Measurements from ENCODE around the gene FADS6.

FADS6 gene, protein sequence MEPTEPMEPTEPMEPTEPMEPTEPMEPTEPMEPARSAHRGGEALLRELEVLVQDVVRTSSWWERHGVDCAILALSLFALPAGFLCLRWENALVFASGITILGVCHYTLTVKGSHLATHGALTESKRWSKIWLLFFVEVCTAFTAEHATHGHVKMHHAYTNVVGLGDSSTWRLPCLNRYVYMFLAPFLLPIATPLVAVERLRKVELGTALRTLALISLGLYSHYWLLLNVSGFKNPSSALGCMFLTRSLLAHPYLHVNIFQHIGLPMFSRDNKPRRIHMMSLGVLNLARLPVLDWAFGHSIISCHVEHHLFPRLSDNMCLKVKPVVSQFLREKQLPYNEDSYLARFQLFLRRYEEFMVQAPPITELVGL

DNA sequence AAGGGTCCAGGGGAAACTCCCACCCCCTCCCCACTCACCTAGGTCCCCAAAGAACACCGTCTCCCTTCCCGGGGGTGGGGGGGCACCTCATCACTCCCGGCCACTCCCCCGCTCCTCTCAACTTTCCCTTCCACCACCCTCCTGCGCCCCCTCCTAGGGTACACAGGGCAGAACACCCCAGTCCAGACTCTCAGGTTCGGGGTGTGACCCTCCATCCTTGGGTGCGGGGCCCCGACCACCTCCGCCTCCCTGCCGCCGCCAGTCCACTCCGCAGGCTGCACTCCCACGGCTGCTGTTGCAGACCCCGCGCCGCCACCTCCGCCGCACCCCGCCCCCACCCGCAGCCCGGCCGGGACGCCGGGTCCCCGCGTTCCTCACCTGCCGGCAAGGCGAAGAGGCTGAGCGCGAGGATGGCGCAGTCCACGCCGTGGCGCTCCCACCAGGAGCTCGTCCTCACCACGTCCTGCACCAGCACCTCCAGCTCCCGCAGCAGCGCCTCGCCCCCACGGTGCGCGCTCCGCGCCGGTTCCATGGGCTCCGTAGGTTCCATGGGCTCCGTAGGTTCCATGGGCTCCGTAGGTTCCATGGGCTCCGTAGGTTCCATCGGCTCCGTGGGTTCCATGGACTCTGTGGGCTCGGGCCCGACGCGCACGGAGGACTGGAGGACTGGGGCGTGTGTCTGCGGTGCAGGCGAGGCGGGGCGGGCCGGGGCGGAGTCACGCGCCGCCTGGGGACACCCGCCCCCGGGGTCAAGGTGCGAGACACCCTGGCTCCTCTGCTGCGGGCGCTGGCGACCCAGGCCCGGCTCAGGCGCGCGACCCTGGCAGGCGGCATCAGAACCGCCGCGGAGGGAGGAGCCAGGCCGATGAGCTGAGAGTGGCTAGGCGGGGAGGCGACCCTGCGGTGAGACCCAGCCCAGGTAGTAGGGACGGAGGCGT, at the start of gene FADS6:
Gene FADS6, minus strand, starts transcription at position 660 of the 938 bp plus-strand sequence. Its CDS starts 38 bp downstream, at position 622.
- DNase-seq, result no peak

DNA sequence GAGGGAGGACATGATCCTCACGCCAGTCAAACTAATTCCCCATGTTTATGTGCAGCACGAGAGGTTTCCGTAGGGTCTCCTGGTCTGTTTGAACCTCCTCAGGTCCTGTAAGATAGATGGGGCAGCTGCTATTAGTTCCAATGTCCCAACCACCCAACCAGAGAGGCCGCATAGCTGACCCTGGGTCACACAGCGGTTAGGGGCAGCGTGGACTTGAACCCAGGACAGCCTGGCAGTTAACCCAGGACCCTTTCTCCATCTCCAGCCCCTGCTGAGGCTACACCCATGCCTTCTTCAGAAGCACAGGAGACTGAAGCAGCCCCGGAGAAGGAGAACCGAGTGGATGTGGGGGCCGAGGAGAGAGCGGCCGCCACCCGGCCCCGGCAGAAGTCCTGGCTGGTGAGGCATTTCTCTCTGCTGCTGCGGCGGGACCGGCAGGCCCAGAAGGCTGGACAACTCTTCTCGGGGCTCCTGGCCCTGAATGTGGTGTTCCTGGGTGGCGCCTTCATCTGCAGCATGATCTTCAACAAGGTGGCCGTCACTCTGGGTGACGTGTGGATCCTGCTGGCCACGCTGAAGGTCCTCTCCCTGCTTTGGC, 47.8 kb upstream of the FADS6 start:
- no peak for DNase-seq

DNA sequence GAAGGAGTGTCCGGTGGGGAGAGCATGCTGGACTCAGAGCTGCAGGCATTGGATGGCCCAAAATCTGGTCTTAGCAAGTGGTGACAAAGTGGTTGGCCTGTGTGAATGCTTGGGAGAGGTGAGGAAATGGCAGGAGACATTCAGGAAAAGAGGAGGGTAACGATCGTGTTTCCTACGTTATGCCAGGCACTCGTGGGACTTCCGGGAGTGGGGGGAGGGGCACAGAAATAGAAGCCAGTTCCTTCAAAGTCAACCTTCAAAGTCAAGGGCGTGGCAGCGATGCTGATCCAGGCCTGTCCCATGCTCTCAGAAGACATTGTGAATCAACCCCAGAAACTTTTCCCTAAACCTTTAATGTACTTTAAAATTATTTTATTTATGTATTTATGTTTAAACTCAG, 46.1 kb upstream of the FADS6 start:
- no peak for DNase-seq

DNA sequence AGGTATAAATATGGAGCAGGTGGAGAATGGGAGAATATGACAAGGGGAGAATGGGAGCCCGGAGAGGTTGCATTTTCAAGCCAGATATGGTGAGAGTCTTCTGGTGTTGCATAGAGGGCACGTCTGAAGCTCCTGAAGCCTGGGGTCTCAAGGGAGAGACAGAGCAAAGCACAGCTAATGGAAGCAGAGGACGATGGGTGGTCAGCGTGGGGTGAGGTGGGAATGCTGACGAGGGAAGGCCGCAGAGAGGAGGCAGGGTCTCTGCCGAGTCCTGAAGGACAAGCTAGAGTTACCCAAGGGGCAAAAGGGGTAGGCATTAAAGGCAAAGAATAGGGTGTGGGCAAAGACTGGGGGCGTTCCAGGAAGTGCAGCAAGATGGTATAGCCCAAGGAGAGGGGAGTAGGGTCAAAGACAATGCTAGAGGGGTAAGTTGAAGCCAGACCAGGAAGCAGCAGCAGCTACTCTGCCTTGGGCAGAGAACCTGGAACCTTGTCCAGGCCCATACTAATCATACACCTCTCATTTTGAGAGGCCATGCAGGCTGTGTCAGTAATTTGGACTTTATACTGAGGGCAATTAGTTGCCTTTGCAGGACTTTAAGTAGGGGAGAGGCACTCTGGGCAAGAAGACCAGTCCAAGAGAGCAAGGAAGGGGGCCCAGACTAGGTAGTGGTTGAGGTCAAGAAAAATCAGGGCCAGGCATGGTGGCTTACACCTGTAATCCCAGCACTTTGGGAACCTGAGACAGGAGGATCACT, 44.9 kb upstream of the FADS6 start:
- no peak for DNase-seq

DNA sequence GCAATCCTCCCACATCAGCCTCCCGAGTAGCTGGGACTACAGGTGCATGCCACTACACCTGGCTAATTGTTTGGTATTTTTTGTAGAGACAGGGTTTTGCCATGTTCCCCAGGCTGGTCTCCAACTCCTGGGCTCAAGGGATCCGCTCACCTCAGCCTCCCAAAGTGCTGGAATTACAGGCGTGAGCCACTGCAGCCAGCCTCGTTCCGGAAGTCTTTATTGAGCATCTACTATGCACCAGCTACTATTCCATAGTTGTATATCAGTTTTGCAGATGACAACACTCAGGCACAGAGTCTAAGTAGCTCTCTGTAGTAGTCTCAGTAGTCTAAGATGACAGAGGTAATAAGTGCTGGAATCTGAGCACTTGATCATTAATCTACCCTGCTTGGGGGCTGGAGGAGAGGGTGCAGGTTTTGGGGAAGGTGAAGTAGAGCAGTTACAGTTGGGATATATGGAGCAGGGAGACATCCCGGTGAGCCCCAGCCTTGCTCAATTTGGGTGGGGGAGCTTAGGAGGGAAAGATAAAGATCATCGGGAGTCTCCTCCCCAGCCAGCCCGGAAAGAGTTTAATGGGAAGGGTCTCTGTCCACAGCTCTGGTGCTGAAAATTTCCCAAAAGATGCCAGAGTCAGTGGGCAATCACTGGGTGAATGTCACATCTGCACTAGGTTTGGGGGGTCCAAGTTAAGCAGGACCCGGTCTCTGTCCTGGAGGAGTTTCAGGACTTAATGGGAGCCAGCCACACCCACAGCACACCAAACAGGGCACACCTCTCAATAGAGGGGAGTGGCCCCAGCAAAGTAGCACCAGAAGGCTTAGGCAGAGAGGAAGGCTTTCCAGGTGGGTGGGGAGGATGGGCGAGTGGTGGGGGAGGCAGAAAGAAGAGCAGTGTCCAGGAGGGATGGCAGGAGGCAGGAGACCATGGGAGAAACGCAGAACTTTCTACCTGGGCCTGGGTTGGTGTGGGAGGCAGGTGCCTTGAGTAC, 43.9 kb upstream of the FADS6 start:
- DNase-seq, result no peak

DNA sequence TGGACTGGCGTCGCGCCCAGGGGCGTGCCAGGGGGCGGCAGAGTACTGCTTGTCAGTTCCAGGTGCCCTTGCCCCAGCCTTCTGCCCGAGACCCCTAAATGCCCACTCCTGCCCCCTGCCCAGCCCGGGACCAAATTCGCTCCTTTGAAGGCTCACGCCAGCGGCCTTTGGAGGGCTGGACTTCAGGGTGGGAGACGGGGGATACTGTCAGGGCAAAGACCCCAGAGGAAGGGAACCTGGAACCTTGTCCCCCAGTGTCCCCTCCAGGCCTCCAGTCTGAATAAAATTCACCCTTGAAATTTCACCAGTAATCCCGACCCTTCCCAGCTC, 43.0 kb upstream of the FADS6 start:
- DNase-seq, result no peak

DNA sequence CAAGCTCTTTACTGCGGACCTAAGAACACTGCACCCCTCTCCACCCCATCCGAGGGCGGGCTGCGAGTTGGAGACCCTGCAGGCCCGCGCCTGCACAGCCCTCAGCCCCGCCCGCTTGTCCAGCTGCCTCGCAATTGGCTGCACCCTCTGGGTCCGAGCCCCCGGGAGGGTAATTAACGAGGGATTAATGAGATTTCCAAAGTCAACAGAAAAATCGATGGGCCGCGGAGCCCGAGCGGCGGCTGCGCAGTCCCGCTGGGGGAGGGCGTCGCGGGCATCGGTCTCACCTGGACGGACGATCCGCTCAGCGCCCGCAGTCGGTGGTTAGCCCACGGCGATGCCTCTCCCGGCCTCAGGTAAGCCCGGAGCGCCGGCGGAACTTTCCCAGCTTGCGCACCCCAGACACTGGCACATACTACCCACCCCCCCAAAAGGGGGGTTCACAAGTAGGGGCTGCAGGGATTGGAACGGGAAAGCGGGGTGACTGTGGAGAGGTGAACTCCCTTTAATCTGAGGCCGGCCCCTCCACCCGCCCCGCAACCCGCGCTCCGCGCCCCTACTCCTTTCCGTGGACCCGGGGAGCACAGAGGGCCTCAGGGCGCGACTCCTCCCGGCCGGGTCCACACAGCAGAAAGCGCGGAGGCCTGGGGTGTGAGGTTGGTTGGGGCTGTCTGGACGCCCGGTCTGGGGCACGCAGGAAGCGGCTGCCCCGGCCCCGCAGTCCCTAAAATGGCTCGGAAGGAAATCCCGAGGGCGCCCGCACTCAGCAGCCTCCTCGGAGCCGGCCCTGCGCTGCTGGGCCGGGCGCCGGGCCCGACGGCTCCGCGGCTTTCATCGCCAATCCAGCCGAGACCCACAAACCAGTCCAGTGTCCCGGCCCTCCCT, 42.4 kb upstream of the FADS6 start, which contains the start of gene OTOP3:
Gene OTOP3, plus strand, starts transcription at position 314 of the 885 bp plus-strand sequence. Its CDS starts 24 bp downstream, at position 338.
- no peak for DNase-seq

DNA sequence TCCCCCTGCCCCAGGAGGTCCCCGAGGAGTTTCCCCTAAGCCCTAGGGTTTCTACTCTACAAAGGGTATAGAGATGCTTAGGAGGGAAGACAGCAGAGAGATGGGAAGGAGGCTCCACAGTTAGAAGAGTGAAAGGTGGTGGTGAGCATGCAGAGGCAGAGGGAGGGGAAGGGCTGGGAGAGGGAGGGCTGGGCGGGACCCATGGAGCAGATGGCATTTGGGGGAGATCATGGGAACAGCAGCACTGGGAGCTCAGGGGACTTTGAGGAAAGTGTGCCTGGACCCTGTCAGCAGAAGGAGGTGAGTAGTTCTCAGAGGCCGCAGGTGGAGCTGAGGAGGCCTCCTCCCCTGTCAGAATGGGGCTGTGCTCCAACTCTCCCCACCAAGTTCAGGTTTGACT, 41.6 kb upstream of the FADS6 start:
- no peak for DNase-seq

DNA sequence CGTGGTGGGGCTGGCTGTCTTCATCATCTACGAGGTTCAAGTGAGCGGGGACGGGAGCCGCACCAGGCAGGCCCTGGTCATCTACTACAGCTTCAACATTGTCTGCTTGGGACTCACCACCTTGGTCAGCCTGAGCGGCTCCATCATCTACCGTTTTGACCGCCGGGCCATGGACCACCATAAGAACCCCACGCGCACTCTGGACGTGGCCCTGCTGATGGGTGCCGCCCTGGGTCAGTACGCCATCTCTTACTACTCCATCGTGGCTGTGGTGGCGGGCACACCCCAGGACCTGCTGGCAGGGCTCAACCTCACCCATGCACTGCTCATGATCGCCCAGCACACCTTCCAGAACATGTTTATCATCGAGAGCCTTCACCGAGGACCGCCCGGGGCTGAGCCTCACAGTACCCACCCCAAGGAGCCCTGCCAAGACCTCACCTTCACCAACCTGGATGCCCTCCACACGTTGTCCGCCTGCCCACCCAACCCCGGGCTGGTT, 37.2 kb upstream of the FADS6 start:
- DNase-seq, result no peak

DNA sequence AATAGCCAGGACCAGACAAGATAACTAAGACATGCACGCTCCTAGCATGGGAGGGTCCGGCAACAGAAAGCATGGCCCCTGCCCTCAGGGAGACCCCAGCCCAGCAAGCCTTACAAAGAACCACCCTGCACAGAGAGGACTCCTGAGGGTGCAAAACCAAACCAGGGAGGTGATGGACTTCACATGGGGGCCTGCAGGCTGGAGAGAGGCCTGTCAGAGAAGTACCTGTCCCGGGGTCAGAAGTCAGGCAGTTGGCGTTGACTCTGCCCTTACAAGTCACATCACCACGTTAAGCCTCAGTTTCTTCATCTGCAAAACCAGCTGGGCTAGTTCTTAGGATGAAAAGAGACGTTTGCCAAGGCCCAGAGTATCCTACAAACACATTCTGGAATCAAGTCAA, 35.4 kb upstream of the FADS6 start:
- DNase-seq, result no peak

DNA sequence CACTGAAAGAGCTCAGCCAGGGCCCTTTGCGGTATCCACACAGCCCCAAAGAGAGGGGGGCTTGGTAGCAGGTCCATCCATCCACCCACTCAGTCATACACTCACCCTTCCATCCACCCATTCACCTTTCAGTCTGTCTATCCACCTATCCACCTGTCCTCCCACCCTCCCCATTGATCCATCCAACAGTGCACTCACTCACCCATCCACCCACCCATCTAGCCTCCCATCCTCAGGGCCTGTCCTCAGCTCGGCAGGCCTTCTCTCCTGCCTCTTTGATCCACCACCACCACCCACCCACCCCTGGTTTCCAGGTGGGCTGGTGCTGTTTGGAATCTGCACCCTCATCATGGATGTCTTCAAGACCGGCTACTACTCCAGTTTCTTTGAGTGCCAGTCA, 31.8 kb upstream of the FADS6 start:
- DNase-seq, result no peak

DNA sequence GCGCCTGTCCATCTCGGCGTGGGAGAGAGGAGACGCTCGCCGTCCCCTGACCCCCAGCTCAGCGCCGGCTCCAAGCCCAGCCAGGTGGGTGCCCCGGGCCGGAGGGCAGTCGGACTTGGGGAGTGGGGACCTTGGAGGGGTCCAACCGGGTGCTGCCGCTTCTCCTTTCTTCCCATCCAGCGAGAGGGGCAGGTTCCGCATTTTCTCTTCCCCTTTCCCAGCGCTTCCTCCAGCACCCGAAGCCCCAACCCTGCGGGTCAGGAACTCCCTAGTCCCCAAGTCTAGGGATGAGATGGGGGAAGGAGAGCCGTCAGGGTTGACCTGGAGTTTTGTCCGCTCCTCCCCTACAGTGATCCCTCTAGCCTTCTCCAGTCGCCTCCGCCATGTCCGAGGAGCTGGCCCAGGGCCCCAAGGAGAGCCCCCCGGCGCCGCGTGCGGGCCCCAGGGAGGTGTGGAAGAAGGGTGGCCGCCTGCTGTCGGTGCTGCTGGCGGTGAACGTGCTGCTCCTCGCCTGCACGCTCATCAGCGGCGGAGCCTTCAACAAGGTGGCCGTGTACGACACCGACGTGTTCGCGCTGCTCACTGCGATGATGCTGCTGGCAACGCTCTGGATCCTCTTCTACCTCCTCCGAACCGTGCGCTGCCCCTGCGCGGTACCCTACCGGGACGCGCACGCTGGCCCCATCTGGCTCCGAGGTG, 31.0 kb upstream of the FADS6 start, which contains the start of gene OTOP2:
Gene OTOP2, plus strand, starts transcription at position 24 of the 699 bp plus-strand sequence. Its CDS starts 360 bp downstream, at position 384.
- DNase-seq, result no peak

DNA sequence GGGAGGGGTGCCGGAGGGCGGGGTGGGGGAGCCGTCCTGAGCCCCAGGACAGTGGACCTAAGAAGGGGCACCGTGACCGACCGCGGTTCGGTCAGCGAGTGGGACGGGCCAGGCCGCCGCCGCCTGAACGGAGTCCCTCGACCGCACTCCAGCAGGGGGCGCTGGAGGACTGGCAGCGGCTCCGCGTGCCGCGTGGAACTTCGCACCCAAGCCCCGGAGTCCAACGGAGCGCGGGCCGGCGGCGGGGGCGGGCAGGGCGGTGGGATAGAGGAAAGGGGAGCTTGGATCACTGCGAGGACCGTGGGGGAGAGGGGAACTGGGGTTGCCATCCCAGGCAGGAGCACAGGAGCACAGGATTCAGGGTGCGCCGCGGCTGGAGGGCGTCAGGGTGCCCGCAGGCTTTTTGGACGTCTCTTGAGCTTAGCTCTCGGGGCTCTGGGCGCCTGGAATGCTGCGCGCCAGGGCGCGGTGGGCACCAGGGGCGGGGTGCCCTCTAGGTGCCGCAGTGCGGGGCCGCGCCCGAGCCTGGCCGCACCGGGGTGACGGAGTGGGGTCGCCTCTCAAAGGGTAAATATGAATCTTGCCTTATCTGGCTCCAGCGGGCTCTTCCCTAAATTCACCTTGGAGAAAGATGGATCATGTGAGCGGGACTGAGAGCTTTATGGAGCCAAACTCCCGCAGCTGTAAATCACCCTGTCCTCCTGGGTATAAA, 30.3 kb upstream of the FADS6 start:
- DNase-seq, result peak; percentile 76 to 84

DNA sequence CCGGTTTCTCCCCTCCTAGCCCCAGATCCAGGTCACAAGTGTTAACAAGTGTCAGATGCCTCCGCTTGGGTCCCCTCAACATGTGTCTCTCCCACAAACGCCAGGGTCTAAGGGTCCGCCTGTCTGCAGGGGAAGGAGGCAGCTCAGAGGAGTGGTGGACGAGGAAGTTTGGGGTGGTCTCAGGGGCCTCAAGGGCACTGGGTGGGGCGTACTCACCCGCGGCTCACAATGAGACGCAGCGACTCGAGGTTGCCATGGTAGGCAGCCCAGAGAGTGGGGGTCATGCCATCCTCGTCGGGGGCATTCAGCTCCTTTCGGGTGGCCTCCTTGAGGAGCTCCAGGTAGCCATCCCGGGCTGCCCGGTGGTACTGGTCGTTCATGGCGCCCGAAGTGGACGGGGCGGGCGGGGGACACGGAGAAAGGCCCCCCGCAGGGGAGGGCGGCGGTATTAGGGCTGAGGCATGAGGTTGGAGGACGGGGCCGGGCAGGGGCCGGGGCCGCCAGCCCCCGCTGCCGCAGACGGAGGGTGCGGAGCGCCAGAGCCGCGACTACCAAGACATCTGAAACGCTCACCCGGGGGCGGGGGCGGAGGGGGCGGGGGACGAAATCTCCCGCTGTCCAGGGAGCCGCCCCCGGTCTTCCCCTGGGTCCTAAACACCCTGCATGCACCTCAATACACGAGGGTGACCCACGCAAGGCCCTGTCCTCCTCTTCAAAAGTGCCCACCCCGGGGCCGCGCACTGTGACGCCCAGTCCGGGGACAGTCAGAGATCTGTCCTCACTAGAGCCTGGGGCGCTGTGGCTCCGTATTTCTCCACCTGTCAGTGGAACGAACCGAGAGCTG, 29.5 kb upstream of the FADS6 start, which contains the start of gene USH1G:
Gene USH1G, minus strand, starts transcription at position 562 of the 844 bp plus-strand sequence. Its CDS starts 182 bp downstream, at position 380.
- DNase-seq, result peak in 1 of 2 donors; percentile 19

DNA sequence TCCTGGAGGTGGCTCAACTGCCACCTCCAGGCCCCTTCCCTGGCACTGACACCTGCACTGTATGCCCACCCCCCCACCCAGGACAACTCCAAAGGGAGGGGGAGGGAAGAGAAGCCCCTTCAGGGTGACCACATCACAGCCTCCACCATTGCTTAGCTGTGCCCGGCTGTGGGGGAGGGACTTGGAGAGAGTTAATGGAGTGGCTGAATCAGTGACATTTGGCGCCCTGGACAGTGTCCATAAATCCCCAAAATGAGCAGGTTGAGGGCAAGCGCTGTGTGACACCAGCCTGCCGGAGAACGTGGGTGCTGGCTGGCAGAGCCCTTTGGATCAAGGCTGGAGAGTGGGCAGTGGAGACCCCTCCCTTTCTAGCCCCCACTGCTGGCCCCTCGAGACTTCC, 28.7 kb upstream of the FADS6 start:
- no peak for DNase-seq

DNA sequence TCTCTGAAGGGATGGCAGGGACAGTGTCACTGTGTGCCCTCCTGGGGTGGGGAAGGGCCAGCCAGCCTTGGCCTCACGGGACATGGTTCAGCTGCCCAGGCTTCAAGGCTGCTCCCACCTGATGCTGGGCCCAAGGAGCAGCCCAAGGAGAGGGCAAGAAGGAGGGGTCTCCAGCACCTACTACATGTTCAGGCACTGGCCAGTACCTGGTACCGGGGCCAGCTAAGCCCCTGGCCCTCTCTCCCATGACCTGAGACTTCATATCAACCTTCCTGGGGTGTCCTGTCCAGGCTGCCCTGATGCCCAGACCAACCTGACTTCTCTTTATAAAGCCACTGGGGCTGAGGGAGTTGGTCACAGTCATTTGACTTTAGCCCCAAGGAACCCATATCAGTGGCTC, 28.3 kb upstream of the FADS6 start:
- DNase-seq, result no peak

DNA sequence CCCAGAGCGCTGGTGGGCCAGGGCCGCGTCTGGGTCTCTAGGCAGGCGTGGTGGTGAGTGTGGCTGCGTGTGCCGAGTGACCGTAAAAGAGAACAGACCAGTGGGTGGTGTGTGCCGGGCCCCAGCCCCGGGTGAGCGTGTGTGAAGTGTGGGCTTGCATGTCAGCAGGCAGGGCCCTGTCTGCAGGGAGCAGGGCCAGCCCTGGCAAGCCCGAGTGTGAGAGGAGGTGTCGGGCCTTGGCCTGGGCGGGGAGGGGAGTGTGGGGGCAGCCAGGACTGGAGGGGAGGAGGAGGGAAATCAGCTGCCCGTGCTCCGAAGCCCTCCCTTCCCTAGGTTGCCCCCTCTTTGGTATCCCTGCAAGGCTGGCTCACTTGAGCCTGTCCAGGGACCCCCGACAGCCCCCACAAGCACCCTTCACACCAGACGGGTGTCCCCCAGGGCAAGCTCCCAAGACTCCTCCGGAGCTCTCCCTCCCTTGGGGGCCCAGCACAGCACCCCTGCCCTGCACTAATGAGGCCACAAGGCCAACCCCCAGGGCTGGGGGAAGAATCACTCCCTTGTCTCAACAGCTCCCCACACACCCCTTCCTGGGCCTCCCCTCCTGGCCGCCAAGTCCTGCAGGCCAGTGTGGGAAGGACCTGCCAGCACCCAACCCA, 27.7 kb upstream of the FADS6 start:
- no peak for DNase-seq

All from stimulated activated CD4-positive, alpha-beta T cell treated with anti-CD3 and anti-CD28 coated beads, Interleukin-2, amount 100 ng/mL, for 48 hours (primary cell).